Fibroblast of lung (primary cell): ENCODE data around the gene SPTB. TPM values are rescaled to one million over a fixed set of nuclear protein-coding genes. Genes with fewer than 3 reads are reported as not detected.

Source experiments
- DNase-seq, 2 donors: peaks; one replicate each; pipeline versions ENCODE4 v3.0.0 to v3.0.0-alpha.2; 2010; ENCODE audit warnings: low read depth in 2 of 2
- H2AFZ ChIP-seq: 2 replicates; pipeline ENCODE4 v1.5.1; 2012; ENCODE audit warnings: low read length, control low read depth, inconsistent platforms
- H3K27ac ChIP-seq: 2 replicates; pipeline ENCODE4 v1.5.1; 2011; ENCODE audit warnings: low read length, control low read depth; ENCODE audit not compliant: insufficient read depth
- H3K27me3 ChIP-seq: 2 replicates; pipeline ENCODE4 v1.5.1; 2011; ENCODE audit warnings: mild to moderate bottlenecking, low read length; ENCODE audit not compliant: control insufficient read depth, insufficient read depth
- H3K36me3 ChIP-seq: 2 replicates; pipeline ENCODE4 v1.5.1; 2011; ENCODE audit warnings: low read length; ENCODE audit not compliant: control insufficient read depth, insufficient read depth
- H3K4me1 ChIP-seq: 2 replicates; pipeline ENCODE4 v1.5.1; 2011; ENCODE audit warnings: low read length; ENCODE audit not compliant: control insufficient read depth, insufficient read depth; ENCODE audit errors: extremely low read depth
- H3K4me2 ChIP-seq: 2 replicates; pipeline ENCODE4 v1.5.1; 2011; ENCODE audit warnings: low read length, control low read depth; ENCODE audit not compliant: insufficient read depth; ENCODE audit errors: extremely low read depth
- H3K4me3 ChIP-seq, 4 experiments: fragments of 200-600 bp in 1 of 4; sonication (generic) in 1 of 4; replicated peaks in 1 of 4; 2 replicates each; pipeline ENCODE4 v1.5.1; 2011 to 2016; ENCODE audit warnings: low read length in 4 of 4, low read depth in 3 of 4, mild to moderate bottlenecking in 3 of 4, control low read depth in 2 of 4, inconsistent platforms in 1 of 4, mixed read lengths in 1 of 4; ENCODE audit not compliant: insufficient read depth in 1 of 4; ENCODE audit errors: control extremely low read depth in 1 of 4
- H3K79me2 ChIP-seq: 2 replicates; pipeline ENCODE4 v1.5.1; 2012; ENCODE audit warnings: mild to moderate bottlenecking, low read length, inconsistent platforms; ENCODE audit not compliant: control insufficient read depth, insufficient read depth
- H3K9ac ChIP-seq: 2 replicates; pipeline ENCODE4 v1.5.1; 2011; ENCODE audit warnings: mild to moderate bottlenecking, low read length, control low read depth; ENCODE audit not compliant: insufficient read depth
- H3K9me3 ChIP-seq: 2 replicates; pipeline ENCODE4 v1.5.1; 2012; ENCODE audit warnings: low read depth, low read length; ENCODE audit not compliant: control insufficient read depth, insufficient read depth
- H4K20me1 ChIP-seq: 2 replicates; pipeline ENCODE4 v1.5.1; 2011; ENCODE audit warnings: low read length; ENCODE audit not compliant: control insufficient read depth, insufficient read depth; ENCODE audit errors: extremely low read depth
- CTCF ChIP-seq, 2 donors: IDR thresholded peaks in 1 of 2; conservative IDR thresholded peaks in 1 of 2; 1 replicate in 1 of 2; 2 replicates in 1 of 2; pipeline ENCODE4 v1.5.1; 2011 to 2012; ENCODE audit warnings: low read length in 2 of 2, control low read depth in 1 of 2, inconsistent platforms in 1 of 2, low read depth in 1 of 2, mild to moderate bottlenecking in 1 of 2
- EZH2 ChIP-seq: IDR thresholded peaks from 2 replicates; pipeline ENCODE4 v1.5.1; 2012; ENCODE audit warnings: low read length, control low read depth, mild to moderate bottlenecking; ENCODE audit errors: missing control alignments
- polyA plus RNA-seq, 2 donors: library from polyadenylated mRNA; depleted of rRNA in 1 of 2; stranded (reverse) in 1 of 2; unstranded in 1 of 2; fragments of >200 nt; gene quantifications; 2 replicates each; pipeline ENCODE4 v1.2.1, GENCODE V29; 2011 to 2012; ENCODE audit warnings: missing spikeins in 1 of 2
- total RNA-seq: library from RNA; depleted of rRNA; stranded (reverse); fragments of >200 nt; gene quantifications from 2 replicates; pipeline ENCODE4 v1.2.1, GENCODE V29; 2014

Gene SPTB
- total and polyA plus RNA-seq, 2 donors (not counting 1 experiment from before 2014, with no cell fraction given): not detected

- H3K4me3 ChIP-seq: no peak overlapping the region
- H4K20me1 ChIP-seq: no peaks in the 10 kb centered on the region
- TF ChIP-seq CTCF (conservative IDR thresholded peaks at IDR 0.05 in 1 of 2, IDR thresholded peaks at IDR 0.05 in 1 of 2; ENCODE audit: low read depth in 1 of 2, low read length in 2 of 2) (no peak), EZH2 (no peak)
- peaks cover 25% of the 10 kb centered on the region for H3K79me2 ChIP-seq
- no peaks in the 10 kb centered on the region for H3K9me3 ChIP-seq
- H2AFZ ChIP-seq: no peak overlapping the region
- no peak for DNase-seq
- no peak overlapping the region for H3K27ac ChIP-seq
- no peak overlapping the region for H3K9ac ChIP-seq
- no peaks in the 10 kb centered on the region for H3K27me3 ChIP-seq
- H3K4me1 ChIP-seq: peaks cover 4% of the 10 kb centered on the region
- no peaks in the 10 kb centered on the region for H3K36me3 ChIP-seq
- H3K4me2 ChIP-seq: no peak overlapping the region
These were observed 40.8 kb upstream of the SPTB start for GRCh38 chr14:64920465-64920864.

- Histone ChIP-seq H3K9me3 (no peaks in the 10 kb centered on the region), H3K4me3 (no peak overlapping the region), H3K4me2 (no peak overlapping the region), H2AFZ (no peak overlapping the region), H3K27me3 (no peaks in the 10 kb centered on the region), H3K79me2 (peaks cover 34% of the 10 kb centered on the region), H4K20me1 (no peaks in the 10 kb centered on the region), H3K9ac (no peak overlapping the region), H3K27ac (no peak overlapping the region), H3K4me1 (peaks cover 7% of the 10 kb centered on the region), H3K36me3 (no peaks in the 10 kb centered on the region)
- TF ChIP-seq CTCF (conservative IDR thresholded peaks at IDR 0.05 in 1 of 2, IDR thresholded peaks at IDR 0.05 in 1 of 2; ENCODE audit: low read depth in 1 of 2, low read length in 2 of 2) (no peak), EZH2 (no peak)
- no peak for DNase-seq
These were observed 39.9 kb upstream of the SPTB start for GRCh38 chr14:64919618-64920017.

- H3K4me1 ChIP-seq: peaks cover 7% of the 10 kb centered on the region
- H3K4me2 ChIP-seq: no peak overlapping the region
- no peak overlapping the region for H3K9ac ChIP-seq
- H3K27me3 ChIP-seq: no peaks in the 10 kb centered on the region
- no peaks in the 10 kb centered on the region for H4K20me1 ChIP-seq
- no peak overlapping the region for H3K27ac ChIP-seq
- no peak overlapping the region for H2AFZ ChIP-seq
- H3K4me3 ChIP-seq: no peak overlapping the region
- no peaks in the 10 kb centered on the region for H3K9me3 ChIP-seq
- H3K79me2 ChIP-seq: peaks cover 37% of the 10 kb centered on the region
- DNase-seq: no peak
- H3K36me3 ChIP-seq: no peaks in the 10 kb centered on the region
- TF ChIP-seq EZH2 (no peak), CTCF (conservative IDR thresholded peaks at IDR 0.05 in 1 of 2, IDR thresholded peaks at IDR 0.05 in 1 of 2; ENCODE audit: low read depth in 1 of 2, low read length in 2 of 2) (no peak)
These were observed 39.5 kb upstream of the SPTB start for GRCh38 chr14:64919215-64919614.
